Measurements from ENCODE around the gene CPM.

DNA sequence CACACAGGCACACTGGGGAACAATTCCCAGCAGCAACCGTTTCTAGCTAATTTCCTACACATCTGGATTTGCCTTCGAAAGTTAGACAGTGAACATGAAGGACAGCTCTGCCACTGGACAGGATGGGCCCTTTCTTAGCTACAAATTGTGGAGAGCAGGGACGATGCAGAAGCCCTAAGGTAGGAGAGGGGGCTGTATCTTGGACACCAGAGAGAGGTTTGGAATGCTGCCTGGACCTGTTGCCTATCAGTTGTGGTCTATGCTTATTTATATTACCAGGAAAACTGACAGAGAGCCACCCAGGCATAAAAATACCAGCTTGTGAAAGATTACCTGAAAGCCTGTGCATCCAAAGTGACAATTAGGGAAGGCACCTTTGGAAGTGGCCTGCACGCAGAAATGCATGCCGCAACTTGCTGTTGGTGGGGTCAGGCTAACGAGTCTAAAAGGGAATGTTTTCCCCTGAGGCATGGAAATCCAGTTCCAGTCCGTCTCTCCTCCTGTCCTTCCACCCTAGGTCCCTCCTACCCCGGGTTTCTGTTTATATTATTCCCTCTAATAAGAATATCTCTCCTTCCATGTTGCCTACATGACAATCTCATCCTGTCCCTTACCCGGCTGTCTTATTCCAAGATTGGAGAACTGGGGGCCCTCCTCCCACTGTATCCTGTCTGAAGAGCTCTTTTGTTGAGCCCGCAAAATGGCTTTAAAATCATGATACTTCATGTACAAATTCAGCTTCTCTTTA, 64.8 kb downstream of the CPM start:
- TF ChIP-seq SMC3 (IDR thresholded peaks at IDR 0.05; ENCODE audit: low read depth, low read length) (no peak), RAD21 (IDR thresholded peaks at IDR 0.05; ENCODE audit: low read length) (no peak), RFX5 (IDR thresholded peaks at IDR 0.05; ENCODE audit: low read depth, low read length) (no peak)
- TF ChIP-seq, protein P1, sequence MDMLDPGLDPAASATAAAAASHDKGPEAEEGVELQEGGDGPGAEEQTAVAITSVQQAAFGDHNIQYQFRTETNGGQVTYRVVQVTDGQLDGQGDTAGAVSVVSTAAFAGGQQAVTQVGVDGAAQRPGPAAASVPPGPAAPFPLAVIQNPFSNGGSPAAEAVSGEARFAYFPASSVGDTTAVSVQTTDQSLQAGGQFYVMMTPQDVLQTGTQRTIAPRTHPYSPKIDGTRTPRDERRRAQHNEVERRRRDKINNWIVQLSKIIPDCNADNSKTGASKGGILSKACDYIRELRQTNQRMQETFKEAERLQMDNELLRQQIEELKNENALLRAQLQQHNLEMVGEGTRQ (IDR thresholded peaks at IDR 0.05; ENCODE audit: low read depth, low read length), result no peak
- TF ChIP-seq, protein P2, sequence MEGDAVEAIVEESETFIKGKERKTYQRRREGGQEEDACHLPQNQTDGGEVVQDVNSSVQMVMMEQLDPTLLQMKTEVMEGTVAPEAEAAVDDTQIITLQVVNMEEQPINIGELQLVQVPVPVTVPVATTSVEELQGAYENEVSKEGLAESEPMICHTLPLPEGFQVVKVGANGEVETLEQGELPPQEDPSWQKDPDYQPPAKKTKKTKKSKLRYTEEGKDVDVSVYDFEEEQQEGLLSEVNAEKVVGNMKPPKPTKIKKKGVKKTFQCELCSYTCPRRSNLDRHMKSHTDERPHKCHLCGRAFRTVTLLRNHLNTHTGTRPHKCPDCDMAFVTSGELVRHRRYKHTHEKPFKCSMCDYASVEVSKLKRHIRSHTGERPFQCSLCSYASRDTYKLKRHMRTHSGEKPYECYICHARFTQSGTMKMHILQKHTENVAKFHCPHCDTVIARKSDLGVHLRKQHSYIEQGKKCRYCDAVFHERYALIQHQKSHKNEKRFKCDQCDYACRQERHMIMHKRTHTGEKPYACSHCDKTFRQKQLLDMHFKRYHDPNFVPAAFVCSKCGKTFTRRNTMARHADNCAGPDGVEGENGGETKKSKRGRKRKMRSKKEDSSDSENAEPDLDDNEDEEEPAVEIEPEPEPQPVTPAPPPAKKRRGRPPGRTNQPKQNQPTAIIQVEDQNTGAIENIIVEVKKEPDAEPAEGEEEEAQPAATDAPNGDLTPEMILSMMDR (conservative IDR thresholded peaks at IDR 0.05; ENCODE audit: low read depth, low read length), result no peak
